Lung (tissue), 12 donors: ENCODE measurements around the gene EHMT1. TPM values are rescaled to one million over a fixed set of nuclear protein-coding genes. Genes with fewer than 3 reads are reported as not detected.

ENCODE experiments used
- ATAC-seq: fragments of 200-7000 bp; cut with Tn5 transposase; one replicate; pipeline ENCODE4 v1.9.1; 2020; ENCODE audit warnings: moderate number of reproducible peaks; ENCODE audit not compliant: insufficient read depth, low FRiP score
- DNase-seq, 3 donors: peaks; one replicate each; pipeline ENCODE4 v3.0.0-alpha.2; 2013 to 2017
- H3K27ac ChIP-seq, 2 donors: one replicate each; pipeline ENCODE4 v1.5.1; 2013; ENCODE audit warnings: mild to moderate bottlenecking in 2 of 2, moderate library complexity in 2 of 2, control low read depth in 1 of 2, inconsistent platforms in 1 of 2, low read depth in 1 of 2, low read length in 1 of 2
- H3K27me3 ChIP-seq, 3 donors: one replicate each; pipeline ENCODE4 v1.5.1; 2013; ENCODE audit warnings: low read length in 2 of 3; ENCODE audit not compliant: control insufficient read depth in 3 of 3, insufficient read depth in 3 of 3
- H3K36me3 ChIP-seq, 4 donors: one replicate each; pipeline ENCODE4 v1.5.1; 2013; ENCODE audit warnings: low read length in 4 of 4, mild to moderate bottlenecking in 1 of 4, moderate library complexity in 1 of 4; ENCODE audit not compliant: control insufficient read depth in 4 of 4, insufficient read depth in 4 of 4
- H3K4me1 ChIP-seq, 5 donors: one replicate each; pipeline ENCODE4 v1.5.1; 2013; ENCODE audit warnings: low read length in 5 of 5, mild to moderate bottlenecking in 2 of 5, moderate library complexity in 1 of 5; ENCODE audit not compliant: control insufficient read depth in 5 of 5, insufficient read depth in 5 of 5
- H3K4me3 ChIP-seq: one replicate; pipeline ENCODE4 v1.5.1; 2013; ENCODE audit warnings: mild to moderate bottlenecking, control low read depth, moderate library complexity
- H3K9ac ChIP-seq, 2 donors: one replicate each; pipeline ENCODE4 v1.5.1; 2013; ENCODE audit warnings: low read length in 2 of 2, control low read depth in 1 of 2; ENCODE audit not compliant: insufficient read depth in 1 of 2
- H3K9me3 ChIP-seq, 4 donors: one replicate each; pipeline ENCODE4 v1.5.1; 2013; ENCODE audit warnings: low read length in 3 of 4, mild to moderate bottlenecking in 1 of 4, moderate library complexity in 1 of 4; ENCODE audit not compliant: control insufficient read depth in 4 of 4, insufficient read depth in 3 of 4
- WGBS, 2 donors: extraction: QIAGEN DNeasy Blood & Tissue Kit; methylation state at CpG; one replicate each; pipeline ENCODE4 v1.1.7; 2013; 5-methylcytosine and 5-hydroxymethylcytosine counted together
- polyA plus RNA-seq, 2 donors: library from polyadenylated mRNA; stranded (reverse); fragments of 200-250 nt; gene quantifications; one replicate each; pipeline ENCODE4 v1.2.1, GENCODE V29; 2013
- total RNA-seq, 2 donors: library from RNA; depleted of rRNA in 1 of 2; stranded (reverse); fragments of >200 nt in 1 of 2; gene quantifications; one replicate each; pipeline ENCODE4 v1.2.1, GENCODE V29; 2014 to 2021
- TF ChIP-seq, protein P1 (sequence below): IDR thresholded peaks from 2 replicates; pipeline ENCODE4 v1.5.1; 2012; ENCODE audit warnings: mild to moderate bottlenecking; ENCODE audit errors: control extremely low read depth, extremely low read depth
- donor health status: control.
- donor health status: control.
- donor health status: Bipolar disorder and iron deficiency.
- donor health status: healthy.
- donor health status: DM: yes; HTN: yes; CAD: no.

The EHMT1 gene
- total and polyA plus RNA-seq, 4 donors: 32.2 to 91.5 (median 58.1) TPM

DNA sequence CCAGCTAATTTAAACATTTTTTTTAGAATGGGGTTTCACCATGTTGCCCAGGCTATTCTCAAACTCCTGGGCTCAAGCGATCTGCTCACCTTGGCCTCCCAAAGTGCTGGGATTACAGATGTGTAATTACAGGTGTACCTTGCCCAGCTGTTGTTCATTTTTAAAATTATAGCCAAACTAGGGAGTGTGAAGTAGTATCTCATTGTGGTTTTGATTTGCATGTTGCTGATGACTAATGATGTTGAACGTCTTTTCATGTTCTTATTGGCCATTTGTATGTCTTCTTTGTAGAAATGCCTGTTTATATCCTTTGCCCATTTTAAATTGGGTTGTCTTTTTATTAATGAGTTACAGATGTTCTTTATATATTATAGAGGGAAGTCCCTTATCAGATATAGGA is 31.5 kb downstream of the EHMT1 start:
- TF ChIP-seq, protein P1, sequence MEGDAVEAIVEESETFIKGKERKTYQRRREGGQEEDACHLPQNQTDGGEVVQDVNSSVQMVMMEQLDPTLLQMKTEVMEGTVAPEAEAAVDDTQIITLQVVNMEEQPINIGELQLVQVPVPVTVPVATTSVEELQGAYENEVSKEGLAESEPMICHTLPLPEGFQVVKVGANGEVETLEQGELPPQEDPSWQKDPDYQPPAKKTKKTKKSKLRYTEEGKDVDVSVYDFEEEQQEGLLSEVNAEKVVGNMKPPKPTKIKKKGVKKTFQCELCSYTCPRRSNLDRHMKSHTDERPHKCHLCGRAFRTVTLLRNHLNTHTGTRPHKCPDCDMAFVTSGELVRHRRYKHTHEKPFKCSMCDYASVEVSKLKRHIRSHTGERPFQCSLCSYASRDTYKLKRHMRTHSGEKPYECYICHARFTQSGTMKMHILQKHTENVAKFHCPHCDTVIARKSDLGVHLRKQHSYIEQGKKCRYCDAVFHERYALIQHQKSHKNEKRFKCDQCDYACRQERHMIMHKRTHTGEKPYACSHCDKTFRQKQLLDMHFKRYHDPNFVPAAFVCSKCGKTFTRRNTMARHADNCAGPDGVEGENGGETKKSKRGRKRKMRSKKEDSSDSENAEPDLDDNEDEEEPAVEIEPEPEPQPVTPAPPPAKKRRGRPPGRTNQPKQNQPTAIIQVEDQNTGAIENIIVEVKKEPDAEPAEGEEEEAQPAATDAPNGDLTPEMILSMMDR: no peak
- Histone ChIP-seq H3K36me3 (peaks cover 2 to 10% (median 6%) of the 10 kb centered on the region in 4 donors), H3K27ac (no peak overlapping the region), H3K9me3 (no peaks in the 10 kb centered on the region), H3K27me3 (no peaks in the 10 kb centered on the region), H3K4me1 (peaks cover 0 to 10% (median 0%) of the 10 kb centered on the region in 5 donors), H3K4me3 (no peak overlapping the region), H3K9ac (no peak overlapping the region)
- ATAC-seq (no peak), DNase-seq (no peak)
- WGBS, 2 donors: 85 to 90% methylated on average over 2 of the region's 2 CpGs

DNA sequence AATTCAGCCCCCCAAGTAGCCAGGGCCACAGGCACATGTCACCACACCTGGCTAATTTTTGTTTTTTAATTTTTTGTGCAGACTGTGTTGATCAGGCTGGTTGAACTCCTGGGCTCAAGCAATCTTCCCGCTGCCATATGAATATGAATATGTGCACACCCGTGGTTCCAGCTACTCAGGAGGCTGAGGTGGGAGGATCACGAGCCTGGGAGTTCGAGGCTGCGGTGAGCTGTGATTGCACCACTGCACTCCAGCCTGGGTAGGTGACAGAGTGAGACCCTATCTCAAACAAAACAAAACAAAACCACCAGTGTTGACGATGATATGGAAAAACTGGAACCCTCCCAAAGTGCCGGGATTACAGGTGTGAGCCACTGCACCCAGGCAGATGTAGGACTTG is 32.0 kb downstream of the EHMT1 start:
- H3K36me3 ChIP-seq: peaks cover 2 to 11% (median 8%) of the 10 kb centered on the region in 4 donors
- H3K9ac ChIP-seq: no peak overlapping the region
- no peaks in the 10 kb centered on the region for H3K9me3 ChIP-seq
- no peak overlapping the region for H3K27ac ChIP-seq
- ATAC-seq (no peak), DNase-seq (no peak)
- WGBS, 2 donors: 92% methylated on average over 7 of the region's 7 CpGs
- no peak overlapping the region for H3K4me3 ChIP-seq
- TF ChIP-seq, protein P1: no peak
- H3K27me3 ChIP-seq: no peaks in the 10 kb centered on the region
- peaks cover 0 to 9% (median 0%) of the 10 kb centered on the region in 5 donors for H3K4me1 ChIP-seq

DNA sequence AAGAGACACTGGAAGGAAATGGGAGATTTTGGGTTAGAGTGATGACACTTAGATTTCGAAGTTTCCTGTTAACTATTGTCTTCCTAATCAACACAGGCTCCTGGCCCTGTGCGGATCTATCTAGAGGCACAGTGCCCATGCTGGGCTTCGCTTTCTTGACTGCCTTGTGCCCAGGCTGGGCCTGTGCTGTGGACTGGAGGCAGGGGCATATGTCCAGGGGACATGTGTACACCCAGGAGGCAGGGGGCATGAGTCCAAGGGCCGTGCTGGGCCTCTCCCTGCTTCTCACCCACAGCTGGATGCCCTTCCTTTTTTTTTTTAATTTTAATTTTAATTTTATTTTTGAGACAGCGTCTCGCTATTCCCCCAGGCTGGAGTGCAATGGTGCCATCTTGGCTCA is 37.6 kb downstream of the EHMT1 start:
- WGBS, 2 donors: 80 to 96% methylated on average over 6 of the region's 6 CpGs
- DNase-seq: no peak
- H3K4me1 ChIP-seq: peaks cover 0 to 2% (median 0%) of the 10 kb centered on the region in 5 donors
- no peak for ATAC-seq
- H3K27ac ChIP-seq: no peak overlapping the region
- H3K4me3 ChIP-seq: no peak overlapping the region
- H3K9ac ChIP-seq: no peak overlapping the region
- H3K9me3 ChIP-seq: no peaks in the 10 kb centered on the region
- H3K36me3 ChIP-seq: peaks cover 2 to 10% (median 3%) of the 10 kb centered on the region in 4 donors
- H3K27me3 ChIP-seq: no peaks in the 10 kb centered on the region
- TF ChIP-seq, protein P1: no peak

DNA sequence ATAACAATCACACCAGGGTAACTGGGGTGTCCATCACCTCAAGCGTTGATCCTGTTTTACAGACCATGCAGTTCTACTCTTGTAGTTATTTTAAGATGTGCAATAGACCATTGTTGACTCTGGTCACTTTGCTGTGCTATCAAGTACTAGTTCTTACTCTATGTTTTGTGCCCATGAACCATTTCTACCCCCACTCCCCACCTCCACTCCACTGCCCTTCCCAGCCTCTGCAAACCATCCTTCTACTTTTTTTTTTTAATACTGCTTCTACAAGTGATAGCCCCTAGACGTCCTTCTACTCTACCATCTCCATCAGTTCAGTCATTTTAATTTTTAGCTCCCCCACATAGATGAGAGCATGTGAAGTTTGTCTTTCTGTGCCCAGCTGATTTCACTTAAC is 38.8 kb downstream of the EHMT1 start:
- Histone ChIP-seq H3K9ac (no peak overlapping the region), H3K4me3 (no peak overlapping the region), H3K27ac (no peak overlapping the region), H3K9me3 (no peaks in the 10 kb centered on the region), H3K4me1 (peaks cover 0 to 2% (median 0%) of the 10 kb centered on the region in 5 donors), H3K36me3 (peaks cover 0 to 6% (median 2%) of the 10 kb centered on the region in 4 donors), H3K27me3 (no peaks in the 10 kb centered on the region)
- TF ChIP-seq, protein P1: no peak
- ATAC-seq (no peak), DNase-seq (no peak)
- WGBS, 2 donors: 78 to 92% methylated on average over 2 of the region's 2 CpGs
